Activated CD4-positive, alpha-beta memory T cell treated with anti-CD3 and anti-CD28 coated beads, Interleukin-2, amount 10 ng/mL, durations not matched to agents 7 days and 5 days (primary cell): ENCODE measurements around the gene SIX3. TPM values are rescaled to one million over a fixed set of nuclear protein-coding genes. Genes with fewer than 3 reads are reported as not detected.

Experiments used
- CTCF ChIA-PET: fragments of 350-600 bp; sonication (Branson Sonifier 250); formaldehyde crosslinking; loops from one replicate; lab custom pipeline; 2021; ENCODE audit warnings: antibody characterized with exemption, inconsistent platforms; lab: Charles Lee
- POLR2A ChIA-PET: fragments of 350-600 bp; sonication (Branson Sonifier 250); formaldehyde crosslinking; loops from one replicate; lab custom pipeline; 2021; ENCODE audit warnings: antibody characterized with exemption; lab: Charles Lee
- DNase-seq: peaks from one replicate; pipeline ENCODE4 v3.0.0-alpha.2; 2020
- H3K27ac Mint-ChIP-seq: one replicate; pipeline ENCODE4 v1.8.0; 2021; ENCODE audit warnings: mild to moderate bottlenecking, mixed read lengths
- H3K27me3 Mint-ChIP-seq: one replicate; pipeline ENCODE4 v1.8.0; 2021; ENCODE audit warnings: mixed read lengths
- H3K36me3 Mint-ChIP-seq: one replicate; pipeline ENCODE4 v1.8.0; 2021; ENCODE audit warnings: low read depth, mixed read lengths
- H3K4me1 Mint-ChIP-seq: one replicate; pipeline ENCODE4 v1.8.0; 2021; ENCODE audit warnings: mixed read lengths
- H3K4me3 Mint-ChIP-seq: one replicate; pipeline ENCODE4 v1.8.0; 2021; ENCODE audit warnings: mild to moderate bottlenecking, mixed read lengths
- H3K9me3 Mint-ChIP-seq: one replicate; pipeline ENCODE4 v1.8.0; 2021; ENCODE audit warnings: mixed read lengths
- total RNA-seq, 2 experiments: library from RNA; stranded (reverse); gene quantifications; one replicate each; pipeline ENCODE4 v1.2.3, GENCODE V29; 2021

Gene SIX3
- total RNA-seq, 2 experiments from 2014 or later, result 0.08 to 0.13 TPM

DNA sequence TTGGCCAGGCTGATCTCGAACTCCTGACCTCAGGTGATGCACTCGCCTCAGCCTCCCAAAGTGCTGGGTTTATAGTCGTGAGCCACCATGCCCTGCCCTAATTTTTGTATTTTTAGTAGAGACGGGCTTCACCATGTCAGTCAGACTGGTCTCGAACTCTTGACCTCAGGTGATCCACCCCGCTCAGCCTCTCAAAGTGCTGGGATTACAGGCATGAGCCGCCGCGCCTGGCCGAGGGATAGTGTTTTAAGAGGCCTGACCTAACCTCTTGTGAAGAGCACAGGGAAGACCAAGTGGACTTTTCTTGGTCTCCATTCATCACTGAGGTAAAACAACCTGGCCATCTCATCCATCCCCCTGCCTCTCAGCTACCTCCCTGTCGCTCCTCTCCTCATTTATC lies 38.1 kb downstream of the SIX3 start:
- POLR2A ChIA-PET, result no interaction called here
- H3K27ac Mint-ChIP-seq, result no peak overlapping the region
- no peak overlapping the region for H3K4me3 Mint-ChIP-seq
- CTCF ChIA-PET, result interaction anchor here (0.7 to 3.8 kb wide), 5 partner anchors 31 to 799 kb away, joined by 3 to 40 read pairs (median 5); no protein-coding TSS in a partner anchor
- no peaks in the 10 kb centered on the region for H3K9me3 Mint-ChIP-seq
- H3K36me3 Mint-ChIP-seq, result no peaks in the 10 kb centered on the region
- DNase-seq, result no peak
- no peaks in the 10 kb centered on the region for H3K4me1 Mint-ChIP-seq
- peaks cover 19% of the 10 kb centered on the region for H3K27me3 Mint-ChIP-seq

GRCh38 chr2:44980751-44981713 lies 39.5 kb downstream of the SIX3 start:
- H3K27me3 Mint-ChIP-seq, result peaks cover 19% of the 10 kb centered on the region
- POLR2A ChIA-PET, result interaction anchor here (1.1 kb wide), 1 partner anchor 516 kb away, joined by 3 read pairs; no protein-coding TSS in a partner anchor
- CTCF ChIA-PET, result interaction anchor here (0.8 to 3.8 kb wide), 17 partner anchors 10 to 798 kb away, joined by 3 to 40 read pairs (median 4); no protein-coding TSS in a partner anchor

DNA sequence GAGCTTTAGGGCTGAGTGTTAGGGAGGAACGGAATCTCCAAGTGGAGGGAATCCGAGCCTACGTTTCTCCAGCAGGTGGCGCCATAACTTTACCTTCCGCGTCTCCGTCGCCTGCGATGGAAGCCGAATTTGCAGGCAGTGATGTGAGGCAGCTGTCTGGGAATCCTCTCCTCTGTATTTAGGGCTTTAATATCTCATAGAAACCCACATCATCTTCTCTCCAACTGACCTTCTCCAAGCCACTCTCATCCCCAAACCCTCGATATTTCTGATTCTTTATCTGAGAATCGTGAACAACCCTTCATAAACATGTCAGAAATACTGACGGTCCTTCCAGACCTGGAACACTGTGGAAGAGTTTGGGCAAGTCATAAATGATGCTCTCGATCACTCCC lies 40.2 kb downstream of the SIX3 start:
- Mint-ChIP-seq H3K27ac (no peak overlapping the region), H3K9me3 (no peaks in the 10 kb centered on the region), H3K36me3 (no peaks in the 10 kb centered on the region), H3K4me1 (no peaks in the 10 kb centered on the region), H3K27me3 (peaks cover 21% of the 10 kb centered on the region), H3K4me3 (no peak overlapping the region)
- POLR2A ChIA-PET, result interaction anchor here (1.1 kb wide), 1 partner anchor 515 kb away, joined by 3 read pairs; no protein-coding TSS in a partner anchor
- CTCF ChIA-PET, result interaction anchor here (0.8 to 3.8 kb wide), 18 partner anchors 9 to 603 kb away, joined by 3 to 40 read pairs (median 4); no protein-coding TSS in a partner anchor
- peak; percentile 69 for DNase-seq

More at GRCh38 chr2:44980751-44981713, 39.5 kb downstream of the SIX3 start:
- DNase-seq, result no peak
- Mint-ChIP-seq H3K4me1 (no peaks in the 10 kb centered on the region), H3K4me3 (no peak overlapping the region), H3K36me3 (no peaks in the 10 kb centered on the region), H3K9me3 (no peaks in the 10 kb centered on the region), H3K27ac (no peak overlapping the region)

- Mint-ChIP-seq H3K27ac (no peak overlapping the region), H3K27me3 (peaks cover 15% of the 10 kb centered on the region), H3K9me3 (no peaks in the 10 kb centered on the region), H3K4me1 (no peaks in the 10 kb centered on the region), H3K36me3 (no peaks in the 10 kb centered on the region), H3K4me3 (no peak overlapping the region)
- POLR2A ChIA-PET, result no interaction called here
- no peak for DNase-seq
- CTCF ChIA-PET, result interaction anchor here (0.7 to 3.1 kb wide), 8 partner anchors 12 to 509 kb away, joined by 3 to 10 read pairs (median 3); no protein-coding TSS in a partner anchor
Measured at GRCh38 chr2:44983836-44984604, 42.5 kb downstream of the SIX3 start.

- Mint-ChIP-seq H3K27me3 (peaks cover 40% of the 10 kb centered on the region), H3K27ac (no peak overlapping the region), H3K4me3 (no peak overlapping the region), H3K4me1 (no peaks in the 10 kb centered on the region), H3K36me3 (no peaks in the 10 kb centered on the region), H3K9me3 (no peaks in the 10 kb centered on the region)
- CTCF ChIA-PET, result no interaction called here
- POLR2A ChIA-PET, result no interaction called here
- no peak for DNase-seq
Measured at GRCh38 chr2:44989176-44989575, 47.7 kb downstream of the SIX3 start.

DNA sequence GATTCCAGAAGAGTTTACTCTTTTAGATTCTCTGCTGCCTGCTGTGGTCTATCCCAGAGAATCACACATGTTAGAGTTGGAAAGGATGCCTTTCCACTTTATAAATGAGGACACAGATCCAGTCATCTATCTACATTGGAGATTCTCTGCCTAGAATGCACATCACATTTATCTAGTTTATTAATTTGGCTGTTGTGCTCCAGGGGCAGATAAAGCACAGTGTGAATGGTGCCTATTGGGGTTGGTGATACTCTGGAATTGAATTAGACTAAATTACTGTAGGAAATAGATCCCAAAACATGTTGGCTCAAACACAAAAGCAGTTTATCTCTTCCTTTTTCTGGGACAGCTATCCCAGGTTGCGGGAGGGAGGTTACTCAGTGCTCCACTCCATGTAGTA lies 52.9 kb downstream of the SIX3 start:
- DNase-seq, result no peak
- no peak overlapping the region for H3K4me3 Mint-ChIP-seq
- no peaks in the 10 kb centered on the region for H3K4me1 Mint-ChIP-seq
- no peaks in the 10 kb centered on the region for H3K36me3 Mint-ChIP-seq
- no peak overlapping the region for H3K27ac Mint-ChIP-seq
- ChIA-PET CTCF (no interaction called here), POLR2A (no interaction called here)
- no peaks in the 10 kb centered on the region for H3K9me3 Mint-ChIP-seq
- H3K27me3 Mint-ChIP-seq, result peaks cover 78% of the 10 kb centered on the region

Other genes with a start within 250 kb of the SIX3 start
- gene SIX2, start 67.8 kb downstream of the SIX3 start, total RNA-seq, result not detected